CD1c-positive myeloid dendritic cell (primary cell): ENCODE measurements around the gene TTC4.

ENCODE experiments used
- DNase-seq: peaks from one replicate; pipeline ENCODE4 v3.0.0-alpha.2; 2016; ENCODE audit errors: extremely low spot score

Gene TTC4

GRCh38 chr1:54782156-54782555, 66.5 kb downstream of the TTC4 start:
- DNase-seq: no peak

DNA sequence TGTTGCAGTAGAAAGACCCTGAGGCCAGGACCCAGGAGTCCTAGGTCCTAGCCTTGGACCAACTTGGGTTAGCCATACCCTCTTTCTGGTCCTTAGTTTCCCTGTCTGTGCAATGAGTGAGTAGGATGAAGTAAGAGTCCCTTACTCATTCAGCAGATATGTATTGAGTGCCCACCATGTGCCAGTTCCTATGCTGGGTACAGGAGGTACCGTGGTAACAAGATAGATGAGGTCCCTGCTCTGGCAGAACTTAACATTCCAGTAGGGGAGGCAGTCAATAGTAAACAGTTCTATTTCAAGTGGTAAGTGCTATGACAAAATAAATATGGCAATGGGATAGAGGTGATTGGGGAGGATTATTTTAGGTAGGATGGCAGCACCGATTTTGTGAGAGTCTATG, 66.9 kb downstream of the TTC4 start:
- DNase-seq: no peak

DNA sequence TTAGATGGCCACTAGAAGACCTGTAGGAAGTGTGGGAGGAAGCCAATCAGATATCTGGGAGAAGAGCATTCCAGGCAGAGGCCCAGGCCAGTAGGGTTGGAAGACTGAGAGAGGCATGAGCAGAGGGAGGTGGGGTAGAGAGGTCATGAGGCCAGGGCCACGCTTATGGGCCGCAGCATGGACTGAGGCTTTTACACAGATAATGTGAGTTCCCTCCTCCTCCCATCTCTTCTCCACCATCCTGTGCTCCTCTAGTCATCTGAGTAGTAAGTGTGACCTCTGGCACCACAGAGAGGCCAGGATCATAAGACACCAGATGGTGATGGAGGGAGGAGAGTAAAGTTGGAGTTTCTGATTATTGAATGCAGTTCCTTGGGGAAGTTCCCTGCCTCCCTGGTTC, 68.4 kb downstream of the TTC4 start:
- DNase-seq: no peak

GRCh38 chr1:54786778-54787177, 71.1 kb downstream of the TTC4 start:
- DNase-seq: no peak

GRCh38 chr1:54787604-54788003, 71.9 kb downstream of the TTC4 start:
- no peak for DNase-seq

- DNase-seq: no peak
These were observed 72.8 kb downstream of the TTC4 start for GRCh38 chr1:54788459-54788858.

- peak; percentile 62 for DNase-seq
These were observed 76.3 kb downstream of the TTC4 start for GRCh38 chr1:54791880-54792522.
